Activated naive CD8-positive, alpha-beta T cell (primary cell): ENCODE measurements around the gene USP40.

ENCODE experiments used
- H3K27ac Mint-ChIP-seq: one replicate; pipeline ENCODE4 v1.8.0; 2021; ENCODE audit warnings: mixed read lengths
- H3K27me3 Mint-ChIP-seq: one replicate; pipeline ENCODE4 v1.8.0; 2021; ENCODE audit warnings: mixed read lengths
- H3K36me3 Mint-ChIP-seq: one replicate; pipeline ENCODE4 v1.8.0; 2021; ENCODE audit warnings: mixed read lengths
- H3K4me1 Mint-ChIP-seq: one replicate; pipeline ENCODE4 v1.8.0; 2021; ENCODE audit warnings: low read depth, mixed read lengths
- H3K4me3 Mint-ChIP-seq: one replicate; pipeline ENCODE4 v1.8.0; 2021; ENCODE audit warnings: mild to moderate bottlenecking, mixed read lengths
- H3K9me3 Mint-ChIP-seq: one replicate; pipeline ENCODE4 v1.8.0; 2021; ENCODE audit warnings: low read depth, mixed read lengths

USP40 gene

DNA sequence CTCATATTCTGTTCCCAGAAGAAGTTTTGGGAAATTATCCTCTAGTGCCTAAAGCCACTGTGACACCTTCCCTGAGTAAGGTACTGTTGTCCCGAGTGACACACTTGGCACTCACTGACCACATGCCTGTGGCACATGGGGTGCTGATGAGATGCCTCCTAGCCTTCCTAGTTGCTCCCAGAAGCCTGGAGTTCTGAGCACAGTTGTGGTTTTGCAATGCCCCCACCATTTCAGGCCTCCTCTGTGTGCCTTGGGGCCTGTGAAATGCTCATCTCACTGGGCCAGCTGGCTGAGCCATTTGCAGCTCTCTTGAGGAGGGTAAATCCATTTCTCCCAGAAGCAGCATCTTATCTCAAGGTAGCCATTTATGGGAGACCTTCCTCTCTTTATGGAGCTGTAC, 120.5 kb downstream of the USP40 start:
- Mint-ChIP-seq H3K27me3 (no peaks in the 10 kb centered on the region), H3K9me3 (no peaks in the 10 kb centered on the region), H3K4me3 (no peak overlapping the region), H3K27ac (no peak overlapping the region), H3K36me3 (peaks cover 11% of the 10 kb centered on the region), H3K4me1 (peaks cover 15% of the 10 kb centered on the region)

DNA sequence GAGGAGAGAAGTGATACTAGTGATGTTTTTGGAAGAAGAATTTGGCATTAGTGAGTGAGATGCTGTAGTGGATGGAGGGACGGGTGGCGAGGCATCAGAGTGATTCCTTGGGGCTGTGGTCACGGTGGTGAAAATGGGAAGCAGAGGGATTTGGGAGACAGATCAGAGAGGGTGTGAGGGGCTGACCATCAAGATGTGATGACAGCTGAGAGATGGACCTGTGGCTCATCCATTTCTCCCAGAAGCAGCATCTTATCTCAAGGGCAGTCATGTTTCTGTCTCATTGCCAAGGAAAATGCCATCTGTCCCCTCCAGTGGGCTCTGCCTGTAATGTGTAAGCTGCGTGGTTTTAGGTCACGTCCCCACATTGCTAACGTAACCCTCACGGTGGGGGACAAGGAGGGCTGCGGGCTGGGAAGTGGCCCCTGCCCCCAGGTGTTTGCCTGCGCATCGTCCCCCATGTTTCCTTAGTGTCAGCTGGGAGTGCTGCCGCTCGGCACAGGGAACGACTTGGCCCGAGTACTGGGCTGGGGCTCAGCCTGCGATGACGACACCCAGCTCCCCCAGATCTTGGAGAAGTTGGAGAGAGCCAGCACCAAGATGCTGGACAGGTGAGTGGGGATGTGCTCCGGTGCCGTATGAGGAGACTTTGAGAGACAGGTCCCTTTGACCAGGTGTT, 121.3 kb downstream of the USP40 start:
- Mint-ChIP-seq H3K36me3 (peaks cover 11% of the 10 kb centered on the region), H3K4me3 (no peak overlapping the region), H3K27me3 (no peaks in the 10 kb centered on the region), H3K27ac (peak overlapping the region; percentile 61), H3K4me1 (peaks cover 20% of the 10 kb centered on the region), H3K9me3 (no peaks in the 10 kb centered on the region)

DNA sequence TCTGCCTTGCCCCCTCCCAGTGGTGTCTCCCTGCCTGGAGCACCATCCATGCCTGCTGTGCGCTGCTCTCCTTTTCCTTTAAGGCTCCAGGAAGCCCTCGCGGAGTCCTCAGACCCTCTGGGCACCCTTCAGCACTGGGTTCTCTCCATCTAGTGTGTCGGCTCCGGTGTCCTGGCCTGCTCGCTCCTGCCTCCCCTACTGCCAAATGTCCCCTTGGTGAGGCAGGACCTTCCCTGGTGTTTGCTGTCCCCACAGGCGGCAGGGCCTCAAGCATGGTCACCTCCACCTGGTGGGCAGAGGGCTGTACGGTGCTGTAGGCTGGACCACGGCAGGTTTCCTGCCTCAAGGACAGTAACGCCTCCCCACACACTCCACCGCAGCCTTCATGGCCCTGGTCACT, 122.1 kb downstream of the USP40 start:
- Mint-ChIP-seq H3K4me3 (no peak overlapping the region), H3K9me3 (no peaks in the 10 kb centered on the region), H3K27me3 (no peaks in the 10 kb centered on the region), H3K4me1 (peaks cover 22% of the 10 kb centered on the region), H3K27ac (no peak overlapping the region), H3K36me3 (peaks cover 11% of the 10 kb centered on the region)

DNA sequence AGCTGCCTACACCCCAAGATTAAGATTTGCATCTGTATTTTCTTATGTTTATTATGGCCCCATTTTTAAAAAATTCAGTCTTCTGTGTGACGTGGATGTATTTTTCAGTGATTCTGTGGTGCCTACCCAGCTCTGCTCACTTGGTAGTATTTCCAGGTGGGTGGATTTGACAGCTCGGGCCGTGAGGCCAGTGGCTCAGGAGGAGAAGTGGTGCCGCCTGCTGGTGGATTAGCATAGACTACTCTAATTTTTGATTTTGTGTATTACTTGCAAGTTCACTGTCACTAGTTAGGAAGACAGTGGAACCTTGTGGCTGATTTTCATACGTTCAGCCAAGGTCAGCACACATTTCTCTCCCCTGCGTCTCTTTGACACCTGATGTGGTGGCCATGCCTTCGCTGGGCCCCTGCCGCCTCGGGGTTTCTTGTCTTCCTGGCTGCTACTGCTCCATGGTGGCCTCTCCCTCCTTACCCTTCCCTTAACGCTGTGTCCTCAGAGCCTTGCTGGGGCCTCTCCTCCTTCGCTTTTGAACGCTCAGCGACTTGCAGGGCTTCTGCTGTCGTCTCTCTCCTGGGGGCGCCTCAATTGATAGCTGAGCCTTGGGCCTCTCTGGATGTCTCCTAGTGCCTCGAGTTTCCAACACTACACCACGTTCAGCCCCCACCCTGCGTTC, 122.9 kb downstream of the USP40 start:
- no peaks in the 10 kb centered on the region for H3K9me3 Mint-ChIP-seq
- H3K4me1 Mint-ChIP-seq, result peaks cover 22% of the 10 kb centered on the region
- H3K36me3 Mint-ChIP-seq, result peaks cover 11% of the 10 kb centered on the region
- H3K27me3 Mint-ChIP-seq, result no peaks in the 10 kb centered on the region
- H3K27ac Mint-ChIP-seq, result peak overlapping the region; percentile 81
- H3K4me3 Mint-ChIP-seq, result no peak overlapping the region

DNA sequence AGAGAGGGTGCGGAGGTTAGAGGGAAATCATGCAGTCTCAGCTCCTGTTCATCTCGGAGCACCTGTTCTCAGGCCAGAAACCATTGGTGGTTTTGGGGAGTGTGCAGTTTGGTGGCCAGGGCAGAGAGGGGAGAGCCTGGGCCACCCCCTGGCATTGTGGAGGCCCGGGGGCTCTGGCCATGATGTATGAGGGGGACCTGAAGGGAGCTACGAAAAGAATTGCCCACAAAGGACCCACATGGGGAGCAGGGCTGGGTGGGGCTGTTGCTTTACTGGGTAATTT, 124.6 kb downstream of the USP40 start:
- H3K27ac Mint-ChIP-seq, result peak overlapping the region; percentile 58
- H3K9me3 Mint-ChIP-seq, result no peaks in the 10 kb centered on the region
- peaks cover 22% of the 10 kb centered on the region for H3K4me1 Mint-ChIP-seq
- no peaks in the 10 kb centered on the region for H3K27me3 Mint-ChIP-seq
- H3K4me3 Mint-ChIP-seq, result no peak overlapping the region
- peaks cover 11% of the 10 kb centered on the region for H3K36me3 Mint-ChIP-seq

DNA sequence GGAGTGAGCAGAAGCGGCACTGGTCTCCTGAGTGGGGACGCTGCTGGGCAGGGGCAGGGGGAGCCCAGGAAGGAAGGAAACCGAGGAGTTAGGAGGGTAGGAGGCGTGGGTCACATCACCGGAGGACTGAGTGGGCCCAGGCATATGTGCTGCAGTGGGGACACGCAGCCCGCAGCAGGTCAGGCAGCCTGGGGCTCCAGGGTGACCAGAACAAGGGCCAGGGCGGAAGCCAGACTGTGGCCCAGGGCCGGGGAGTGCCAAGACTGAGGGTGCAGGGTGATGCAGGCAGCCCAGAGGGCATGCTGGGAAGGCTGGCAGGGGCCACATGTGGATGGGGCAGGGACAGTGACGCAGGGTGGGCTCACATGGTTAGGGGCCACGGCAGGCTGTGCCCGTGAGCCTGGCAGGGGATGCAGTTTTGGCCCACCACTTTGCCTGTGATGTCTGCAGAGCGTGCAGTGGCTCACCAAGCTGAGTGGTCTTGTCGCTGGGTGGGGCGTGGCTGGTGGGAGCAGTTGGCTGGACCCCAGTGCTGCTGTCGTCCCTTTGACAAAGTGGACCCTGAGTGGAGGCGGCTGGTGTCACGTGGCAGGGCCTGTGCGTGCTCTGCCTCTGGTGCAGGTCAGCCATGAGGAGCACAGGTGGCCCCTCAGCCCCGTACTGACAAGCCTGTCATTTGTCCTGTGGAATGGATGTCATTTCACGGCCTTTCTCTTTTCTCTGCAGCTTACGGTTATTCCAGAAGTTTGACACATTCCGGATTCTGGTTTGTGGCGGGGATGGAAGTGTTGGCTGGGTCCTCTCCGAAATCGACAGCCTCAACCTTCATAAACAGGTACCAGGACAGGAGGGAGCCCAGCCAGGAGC, 125.2 kb downstream of the USP40 start:
- H3K4me3 Mint-ChIP-seq, result no peak overlapping the region
- H3K9me3 Mint-ChIP-seq, result no peaks in the 10 kb centered on the region
- peaks cover 22% of the 10 kb centered on the region for H3K4me1 Mint-ChIP-seq
- peaks cover 11% of the 10 kb centered on the region for H3K36me3 Mint-ChIP-seq
- H3K27me3 Mint-ChIP-seq, result no peaks in the 10 kb centered on the region
- H3K27ac Mint-ChIP-seq, result peak overlapping the region; percentile 84

DNA sequence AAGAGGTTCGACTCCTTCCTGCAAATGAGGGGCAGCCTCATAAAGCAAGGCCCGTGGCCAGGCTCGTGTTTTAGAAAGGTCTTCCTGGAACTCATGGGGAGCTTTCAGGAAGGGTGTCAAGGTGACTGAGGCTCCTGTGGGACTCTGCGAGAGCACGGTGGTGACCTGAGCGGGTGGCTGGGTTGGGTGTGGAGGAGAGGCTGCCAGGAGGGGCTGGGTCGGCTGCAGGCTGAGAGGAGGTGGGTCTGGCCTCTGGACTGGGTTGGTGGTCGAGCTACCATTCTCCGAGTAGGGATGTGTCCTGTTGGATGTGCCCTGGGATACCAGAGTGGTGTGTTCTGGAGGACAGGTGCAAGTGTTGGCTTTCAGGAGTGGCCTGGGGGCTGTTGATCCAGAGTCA, 125.9 kb downstream of the USP40 start:
- H3K9me3 Mint-ChIP-seq, result no peaks in the 10 kb centered on the region
- peaks cover 9% of the 10 kb centered on the region for H3K36me3 Mint-ChIP-seq
- no peaks in the 10 kb centered on the region for H3K27me3 Mint-ChIP-seq
- no peak overlapping the region for H3K4me3 Mint-ChIP-seq
- peaks cover 22% of the 10 kb centered on the region for H3K4me1 Mint-ChIP-seq
- peak overlapping the region; percentile 84 for H3K27ac Mint-ChIP-seq

DNA sequence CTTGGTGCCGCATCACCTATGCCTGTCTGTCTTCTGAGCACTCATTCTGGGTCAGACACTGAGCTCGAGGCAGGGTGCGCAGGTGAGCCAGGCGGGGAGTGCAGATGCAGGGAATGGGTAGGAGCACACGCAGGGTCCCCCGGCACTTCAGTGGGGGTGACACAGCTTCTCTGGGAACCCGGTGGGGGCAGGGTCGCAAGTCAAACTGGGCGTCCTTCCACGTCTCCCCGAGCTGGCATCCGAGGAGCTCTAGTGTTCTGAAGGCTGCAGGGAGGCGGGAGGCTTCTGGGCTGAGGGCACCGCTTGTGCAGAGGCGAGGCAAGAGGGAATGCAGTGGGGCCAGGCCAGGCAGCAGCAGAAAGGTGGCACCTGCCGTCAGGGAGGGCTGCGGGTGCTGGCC, 126.3 kb downstream of the USP40 start:
- H3K27ac Mint-ChIP-seq, result peak overlapping the region; percentile 46
- no peak overlapping the region for H3K4me3 Mint-ChIP-seq
- H3K4me1 Mint-ChIP-seq, result peaks cover 22% of the 10 kb centered on the region
- H3K36me3 Mint-ChIP-seq, result peaks cover 9% of the 10 kb centered on the region
- no peaks in the 10 kb centered on the region for H3K27me3 Mint-ChIP-seq
- H3K9me3 Mint-ChIP-seq, result no peaks in the 10 kb centered on the region

DNA sequence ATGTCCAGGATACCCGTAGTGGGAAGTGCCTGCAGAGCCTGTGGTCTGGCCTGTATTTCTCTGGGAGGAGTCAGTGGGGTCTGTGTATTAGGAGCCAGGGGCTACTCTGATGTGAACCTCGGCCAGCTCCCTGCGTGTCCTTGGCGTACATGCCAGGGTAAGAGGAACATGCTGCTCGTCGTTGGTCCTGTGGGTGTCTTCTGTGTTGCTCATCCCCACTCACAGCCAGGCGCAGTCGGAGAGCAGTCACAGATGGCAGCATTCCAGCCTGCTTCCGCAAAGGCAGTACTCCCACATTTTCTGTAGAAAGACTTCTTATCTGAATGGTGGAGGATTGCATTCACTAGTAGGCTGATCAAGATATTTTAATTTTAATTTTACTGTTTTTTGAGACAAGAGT, 127.4 kb downstream of the USP40 start:
- Mint-ChIP-seq H3K9me3 (no peaks in the 10 kb centered on the region), H3K36me3 (peaks cover 6% of the 10 kb centered on the region), H3K27me3 (no peaks in the 10 kb centered on the region), H3K4me1 (peaks cover 22% of the 10 kb centered on the region), H3K27ac (peak overlapping the region; percentile 34), H3K4me3 (no peak overlapping the region)

DNA sequence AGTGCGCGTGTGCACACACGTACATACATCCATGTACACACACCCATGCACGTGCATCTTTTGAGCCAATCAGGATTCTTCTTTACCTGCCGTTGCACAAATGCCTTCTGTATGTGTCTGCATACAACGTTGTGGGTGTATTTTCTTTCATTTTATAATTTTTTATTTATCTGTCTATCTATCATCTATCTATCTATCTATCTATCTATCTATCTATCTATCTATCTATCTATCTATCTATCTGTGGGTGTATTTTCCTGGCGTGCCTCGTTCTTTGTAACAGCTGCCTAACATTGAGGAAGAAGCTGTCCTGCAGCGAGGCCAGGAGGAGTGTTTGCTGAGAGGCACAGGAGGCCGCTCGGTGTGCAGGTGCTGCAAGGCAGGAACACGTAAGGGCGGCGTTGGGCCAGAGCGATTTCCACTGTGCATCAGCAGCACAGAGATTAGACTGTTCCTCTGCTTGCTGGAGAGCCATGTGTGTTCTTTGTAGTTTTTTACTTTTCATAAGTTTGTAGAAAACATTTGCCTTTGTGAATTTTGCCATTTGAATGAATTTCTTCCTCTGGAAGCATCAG, 127.9 kb downstream of the USP40 start:
- Mint-ChIP-seq H3K4me1 (peaks cover 22% of the 10 kb centered on the region), H3K4me3 (no peak overlapping the region), H3K9me3 (no peaks in the 10 kb centered on the region), H3K36me3 (peaks cover 6% of the 10 kb centered on the region), H3K27me3 (no peaks in the 10 kb centered on the region), H3K27ac (peak overlapping the region; percentile 34)

DNA sequence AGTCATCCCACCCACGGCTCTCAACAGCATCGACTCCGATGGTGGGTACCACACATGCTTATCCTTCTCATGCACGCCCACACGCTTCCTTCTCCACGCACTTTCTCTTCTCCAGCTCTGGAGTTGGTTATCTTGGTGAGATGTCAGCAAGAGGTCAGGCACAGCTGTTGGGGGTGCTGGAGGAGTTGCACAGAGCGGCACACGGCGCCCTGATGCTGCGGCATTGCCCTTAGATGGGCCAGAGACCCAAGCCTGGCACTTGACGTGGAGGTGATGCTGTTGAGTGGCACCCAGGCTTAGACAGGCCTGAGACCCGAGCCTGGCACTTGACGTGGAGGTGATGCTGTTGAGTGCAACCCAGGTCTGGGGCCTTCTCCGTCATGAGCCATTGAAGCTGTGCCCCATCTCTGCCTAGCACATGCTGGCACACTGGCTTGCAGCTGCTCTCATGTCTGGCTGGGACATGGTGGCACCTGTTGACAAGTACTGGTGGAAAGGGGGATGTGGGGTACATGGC, 129.1 kb downstream of the USP40 start:
- Mint-ChIP-seq H3K36me3 (peaks cover 5% of the 10 kb centered on the region), H3K27ac (peak overlapping the region; percentile 16), H3K27me3 (no peaks in the 10 kb centered on the region), H3K4me1 (peaks cover 24% of the 10 kb centered on the region), H3K4me3 (no peak overlapping the region), H3K9me3 (no peaks in the 10 kb centered on the region)

DNA sequence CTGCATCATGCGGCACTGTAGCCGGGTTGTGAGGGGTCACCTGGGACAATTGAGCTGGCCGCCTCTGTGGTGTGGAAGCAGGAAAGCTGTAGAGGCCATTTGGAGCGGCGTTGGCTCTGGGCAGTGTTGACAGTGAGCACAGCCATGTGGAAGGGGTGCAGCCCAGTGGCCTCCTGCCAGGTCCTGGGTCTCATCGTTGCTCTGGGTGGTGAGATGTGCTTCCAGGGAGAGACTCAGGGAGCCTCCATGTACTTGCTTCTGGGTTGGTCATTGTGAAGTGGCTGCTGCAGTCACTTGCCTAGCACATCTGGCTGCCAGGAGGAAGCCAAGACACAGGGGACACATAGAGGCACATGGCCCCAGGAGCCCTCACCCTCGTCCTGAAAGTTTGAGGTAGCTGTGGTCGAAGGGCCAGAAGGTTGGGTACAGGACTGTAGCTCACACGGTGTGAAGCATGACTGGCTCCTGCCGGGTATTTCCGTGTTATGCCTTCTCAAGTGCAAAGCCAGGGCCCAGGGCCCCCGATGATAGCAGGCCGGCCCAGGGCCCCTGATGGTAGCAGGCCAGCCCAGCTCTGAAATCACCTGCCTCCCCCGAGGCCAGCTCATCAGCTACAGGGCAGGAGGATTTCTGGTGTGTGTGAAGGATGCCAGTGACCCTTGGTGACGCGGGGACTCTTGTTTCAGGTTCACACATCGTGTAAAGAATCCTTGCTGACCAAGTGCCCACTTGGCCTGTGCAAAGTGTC, 129.7 kb downstream of the USP40 start:
- peaks cover 20% of the 10 kb centered on the region for H3K4me1 Mint-ChIP-seq
- H3K4me3 Mint-ChIP-seq, result no peak overlapping the region
- H3K36me3 Mint-ChIP-seq, result peaks cover 5% of the 10 kb centered on the region
- H3K9me3 Mint-ChIP-seq, result no peaks in the 10 kb centered on the region
- no peaks in the 10 kb centered on the region for H3K27me3 Mint-ChIP-seq
- H3K27ac Mint-ChIP-seq, result peak overlapping the region; percentile 16

DNA sequence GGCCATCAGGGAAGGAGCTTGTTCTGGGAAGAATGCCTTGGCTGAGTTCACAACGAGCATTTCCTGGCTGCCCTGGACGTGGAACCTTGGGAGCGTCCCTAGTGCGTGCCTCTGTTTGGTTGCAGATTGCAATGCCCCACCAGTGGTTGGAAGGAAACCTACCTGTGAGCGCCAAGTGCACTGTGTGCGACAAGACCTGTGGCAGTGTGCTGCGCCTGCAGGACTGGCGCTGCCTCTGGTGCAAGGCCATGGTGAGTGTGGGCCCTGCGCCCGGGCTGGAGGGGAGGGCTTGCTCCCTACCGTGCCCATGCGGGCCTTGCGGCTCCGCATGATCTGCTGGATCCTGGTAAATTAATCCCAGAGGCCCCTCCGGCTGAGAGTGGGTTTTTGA, 130.4 kb downstream of the USP40 start:
- Mint-ChIP-seq H3K9me3 (no peaks in the 10 kb centered on the region), H3K4me3 (no peak overlapping the region), H3K4me1 (peaks cover 23% of the 10 kb centered on the region), H3K36me3 (peaks cover 7% of the 10 kb centered on the region), H3K27me3 (no peaks in the 10 kb centered on the region), H3K27ac (no peak overlapping the region)

DNA sequence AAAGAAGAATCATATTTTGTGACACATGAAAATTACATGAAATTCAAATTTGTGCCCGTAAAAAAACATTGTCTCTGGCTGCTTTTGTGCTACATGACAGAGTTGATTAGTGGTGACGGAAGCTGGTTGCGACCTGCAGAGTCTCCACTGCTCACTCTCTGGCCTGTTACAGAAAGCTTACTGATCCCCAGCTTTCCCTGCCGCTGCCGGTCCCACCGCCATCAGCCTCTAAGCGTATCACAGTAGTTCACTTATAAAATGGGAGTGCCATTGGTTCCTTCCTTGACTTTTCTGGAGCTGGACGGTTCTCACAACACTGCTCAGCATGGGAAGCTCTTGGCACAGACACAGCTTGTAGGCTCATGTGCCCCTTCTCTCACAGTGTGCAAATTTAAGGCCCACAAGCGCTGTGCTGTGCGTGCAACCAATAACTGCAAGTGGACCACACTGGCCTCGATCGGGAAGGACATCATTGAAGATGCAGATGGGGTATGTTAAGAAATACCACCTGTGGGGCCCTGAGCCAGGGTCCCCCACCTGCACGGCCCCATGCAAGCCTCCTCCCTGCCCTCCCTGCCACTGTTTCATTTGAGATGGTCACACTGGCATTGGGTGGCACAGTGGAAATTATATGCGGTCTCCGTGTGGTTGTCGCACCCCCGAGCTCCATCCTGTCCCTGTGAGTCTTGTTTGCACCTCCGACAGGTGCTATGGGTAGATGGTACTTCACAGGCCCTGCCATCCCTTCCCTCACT, 131.0 kb downstream of the USP40 start:
- Mint-ChIP-seq H3K36me3 (peaks cover 7% of the 10 kb centered on the region), H3K27me3 (no peaks in the 10 kb centered on the region), H3K9me3 (no peaks in the 10 kb centered on the region), H3K4me1 (peaks cover 22% of the 10 kb centered on the region), H3K4me3 (no peak overlapping the region), H3K27ac (no peak overlapping the region)
